Loucy (cell line): ENCODE results near the gene CD2AP.

Experiments
- CTCF ChIP-seq: fragments of 200-600 bp; sonication (generic); conservative IDR thresholded peaks from 2 replicates; pipeline ENCODE4 v1.5.1; 2014; ENCODE audit warnings: mild to moderate bottlenecking, antibody characterized with exemption, low read length
- EZH2phosphoT487 ChIP-seq: fragments of 200-600 bp; IDR thresholded peaks from 2 replicates; pipeline ENCODE4 v1.6.1; 2018; ENCODE audit warnings: antibody characterized with exemption, mild to moderate bottlenecking, moderate library complexity, borderline replicate concordance

- no peak for TF ChIP-seq CTCF
- TF ChIP-seq EZH2phosphoT487: no peak
Observed at GRCh38 chr6:47456536-47456975, 21.0 kb upstream of the CD2AP start.
